Endothelial cell (in vitro differentiated cells): ENCODE measurements around the gene UBE2F. TPM values are rescaled to one million over a fixed set of nuclear protein-coding genes. Genes with fewer than 3 reads are reported as not detected.

Experiments used
- DNase-seq: peaks from one replicate; pipeline ENCODE4 v3.0.0; 2021; ENCODE audit warnings: low spot score
- H3K27ac Mint-ChIP-seq: one replicate; pipeline ENCODE4 v1.8.0; 2021; ENCODE audit warnings: mixed read lengths, inconsistent platforms; ENCODE audit not compliant: unreplicated experiment
- H3K27me3 Mint-ChIP-seq: one replicate; pipeline ENCODE4 v1.8.0; 2021; ENCODE audit warnings: mild to moderate bottlenecking, moderate library complexity, mixed read lengths, inconsistent platforms; ENCODE audit not compliant: unreplicated experiment
- H3K36me3 Mint-ChIP-seq: one replicate; pipeline ENCODE4 v1.8.0; 2021; ENCODE audit warnings: mild to moderate bottlenecking, low read depth, mixed read lengths, inconsistent platforms; ENCODE audit not compliant: unreplicated experiment
- H3K4me1 Mint-ChIP-seq: one replicate; pipeline ENCODE4 v1.8.0; 2021; ENCODE audit warnings: mild to moderate bottlenecking, mixed read lengths, inconsistent platforms; ENCODE audit not compliant: unreplicated experiment
- H3K4me3 Mint-ChIP-seq: one replicate; pipeline ENCODE4 v1.8.0; 2021; ENCODE audit warnings: mild to moderate bottlenecking, mixed read lengths, inconsistent platforms; ENCODE audit not compliant: unreplicated experiment
- H3K9me3 Mint-ChIP-seq: one replicate; pipeline ENCODE4 v1.8.0; 2021; ENCODE audit warnings: mixed read lengths, inconsistent platforms; ENCODE audit not compliant: unreplicated experiment
- total RNA-seq: library from RNA; stranded (reverse); fragmentation: NEBNext Ultra II Directional; extraction: Animal tissue kit (Norgen Biotek cat#: 25700); gene quantifications from one replicate; pipeline ENCODE4 v1.2.1, GENCODE V29; 2021; ENCODE audit not compliant: unreplicated experiment
- TF ChIP-seq, protein P1 (sequence below): fragments of 200-600 bp; sonication (generic); IDR thresholded peaks from one replicate; pipeline ENCODE4 v1.5.0; 2021; ENCODE audit warnings: antibody characterized with exemption; ENCODE audit not compliant: unreplicated experiment

UBE2F gene
- total RNA-seq, 1 donor from 2014 or later, result 107 TPM

DNA sequence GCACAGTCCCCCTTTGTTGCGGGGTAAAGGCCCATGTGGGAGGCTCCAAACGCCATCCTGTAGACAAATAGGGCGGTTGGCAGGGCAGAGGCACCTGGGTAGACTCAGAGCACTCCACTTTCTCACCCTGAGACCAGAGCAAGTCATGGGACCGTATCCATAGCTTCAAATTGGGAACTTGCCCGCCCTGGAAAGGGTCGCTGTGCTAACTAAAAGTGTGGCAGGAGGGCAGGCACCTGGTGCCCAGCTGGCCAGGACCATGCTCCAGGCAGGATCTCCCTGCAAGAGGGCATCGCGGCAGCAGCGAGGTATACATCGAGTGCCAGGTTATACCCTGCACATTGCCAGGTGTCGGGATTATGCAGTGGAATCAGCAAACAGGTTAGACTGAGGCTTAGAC is 73.2 kb downstream of the UBE2F start:
- no peaks in the 10 kb centered on the region for H3K9me3 Mint-ChIP-seq
- TF ChIP-seq, protein P1, sequence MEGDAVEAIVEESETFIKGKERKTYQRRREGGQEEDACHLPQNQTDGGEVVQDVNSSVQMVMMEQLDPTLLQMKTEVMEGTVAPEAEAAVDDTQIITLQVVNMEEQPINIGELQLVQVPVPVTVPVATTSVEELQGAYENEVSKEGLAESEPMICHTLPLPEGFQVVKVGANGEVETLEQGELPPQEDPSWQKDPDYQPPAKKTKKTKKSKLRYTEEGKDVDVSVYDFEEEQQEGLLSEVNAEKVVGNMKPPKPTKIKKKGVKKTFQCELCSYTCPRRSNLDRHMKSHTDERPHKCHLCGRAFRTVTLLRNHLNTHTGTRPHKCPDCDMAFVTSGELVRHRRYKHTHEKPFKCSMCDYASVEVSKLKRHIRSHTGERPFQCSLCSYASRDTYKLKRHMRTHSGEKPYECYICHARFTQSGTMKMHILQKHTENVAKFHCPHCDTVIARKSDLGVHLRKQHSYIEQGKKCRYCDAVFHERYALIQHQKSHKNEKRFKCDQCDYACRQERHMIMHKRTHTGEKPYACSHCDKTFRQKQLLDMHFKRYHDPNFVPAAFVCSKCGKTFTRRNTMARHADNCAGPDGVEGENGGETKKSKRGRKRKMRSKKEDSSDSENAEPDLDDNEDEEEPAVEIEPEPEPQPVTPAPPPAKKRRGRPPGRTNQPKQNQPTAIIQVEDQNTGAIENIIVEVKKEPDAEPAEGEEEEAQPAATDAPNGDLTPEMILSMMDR, result no peak
- H3K27me3 Mint-ChIP-seq, result peaks cover 5% of the 10 kb centered on the region
- no peaks in the 10 kb centered on the region for H3K4me1 Mint-ChIP-seq
- peaks cover 50% of the 10 kb centered on the region for H3K36me3 Mint-ChIP-seq
- no peak for DNase-seq
- H3K27ac Mint-ChIP-seq, result no peak overlapping the region
- H3K4me3 Mint-ChIP-seq, result no peak overlapping the region

DNA sequence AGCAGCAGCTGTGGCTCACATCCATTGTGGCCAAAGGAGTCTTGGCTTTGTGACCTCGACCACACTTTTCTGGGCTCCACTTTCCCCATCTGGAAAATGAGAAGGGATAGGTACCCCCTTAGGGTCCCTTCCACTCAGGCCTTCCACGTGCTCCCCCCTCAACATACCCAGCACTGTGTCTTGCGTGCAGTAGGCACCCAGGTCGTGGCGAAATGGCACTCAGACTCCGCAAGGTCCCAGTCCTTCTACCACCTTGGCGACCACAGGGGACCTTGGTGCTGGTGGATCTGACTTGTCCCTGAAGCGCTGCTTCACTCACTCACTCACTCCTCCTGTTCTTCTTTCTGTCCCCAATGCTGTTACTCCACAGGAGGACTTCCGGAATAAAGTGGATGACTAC is 74.1 kb downstream of the UBE2F start:
- DNase-seq, result no peak
- Mint-ChIP-seq H3K9me3 (no peaks in the 10 kb centered on the region), H3K4me1 (no peaks in the 10 kb centered on the region), H3K4me3 (no peak overlapping the region), H3K27me3 (peaks cover 9% of the 10 kb centered on the region), H3K36me3 (peaks cover 57% of the 10 kb centered on the region), H3K27ac (no peak overlapping the region)
- TF ChIP-seq, protein P1, result no peak

DNA sequence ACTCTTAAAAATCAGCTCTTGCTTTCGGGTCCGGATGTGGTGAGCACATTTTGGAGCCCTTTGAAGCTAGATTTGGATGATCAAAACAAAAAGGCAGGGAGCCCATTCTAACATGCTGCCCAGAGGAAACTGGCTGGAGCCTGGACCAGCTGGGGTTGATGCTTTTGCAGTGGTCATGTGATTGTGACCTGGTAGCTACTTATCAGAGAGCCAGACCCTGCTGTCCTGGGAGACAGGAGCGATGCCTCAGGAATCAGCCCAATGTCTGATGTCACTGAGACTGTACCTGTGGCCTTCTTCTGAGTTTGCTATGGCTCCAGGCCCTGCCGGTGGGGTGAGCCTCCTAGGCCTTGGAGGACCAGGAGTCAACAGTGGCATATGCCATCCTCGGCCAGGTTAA is 75.3 kb downstream of the UBE2F start:
- DNase-seq, result no peak
- H3K27ac Mint-ChIP-seq, result no peak overlapping the region
- TF ChIP-seq, protein P1, result no peak
- H3K9me3 Mint-ChIP-seq, result no peaks in the 10 kb centered on the region
- H3K4me1 Mint-ChIP-seq, result no peaks in the 10 kb centered on the region
- no peak overlapping the region for H3K4me3 Mint-ChIP-seq
- peaks cover 9% of the 10 kb centered on the region for H3K27me3 Mint-ChIP-seq
- H3K36me3 Mint-ChIP-seq, result peaks cover 64% of the 10 kb centered on the region

DNA sequence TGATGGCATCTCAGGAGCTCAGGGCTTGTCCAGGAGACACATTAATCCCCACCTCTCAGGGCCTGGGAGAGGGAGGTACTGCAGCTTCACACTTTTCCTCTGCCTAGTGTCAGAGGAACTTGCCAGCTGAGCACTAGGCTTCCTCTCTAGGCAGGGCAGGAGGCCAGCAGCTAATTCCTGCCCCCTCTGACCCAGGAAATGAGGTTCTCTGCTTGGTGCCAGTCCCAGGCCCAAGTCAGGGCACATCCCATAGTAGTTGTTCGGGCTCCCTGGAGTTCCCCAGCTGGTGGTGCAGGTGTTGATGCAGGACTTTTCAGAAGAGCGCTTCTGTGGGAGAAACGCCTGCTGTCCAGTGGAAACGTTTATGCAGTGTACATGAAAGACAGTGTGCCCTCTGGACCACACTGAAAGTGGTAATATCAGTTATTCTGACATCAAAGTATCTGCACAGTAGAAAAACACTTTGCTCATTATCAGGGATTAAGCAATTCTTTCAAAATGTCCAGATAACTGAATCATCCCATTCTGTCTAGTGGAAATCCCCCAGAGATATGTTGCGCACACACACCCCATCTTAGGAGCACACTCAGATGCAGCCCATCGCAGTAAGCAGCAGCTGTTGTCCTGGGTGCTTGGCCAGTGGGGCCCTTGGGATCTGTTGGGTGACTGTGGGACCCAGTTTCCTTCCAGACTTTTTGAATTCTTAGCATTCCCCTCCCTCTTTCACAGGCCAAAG is 76.2 kb downstream of the UBE2F start:
- peaks cover 9% of the 10 kb centered on the region for H3K27me3 Mint-ChIP-seq
- no peak overlapping the region for H3K27ac Mint-ChIP-seq
- TF ChIP-seq, protein P1, result no peak
- no peaks in the 10 kb centered on the region for H3K9me3 Mint-ChIP-seq
- DNase-seq, result no peak
- peaks cover 62% of the 10 kb centered on the region for H3K36me3 Mint-ChIP-seq
- H3K4me3 Mint-ChIP-seq, result no peak overlapping the region
- no peaks in the 10 kb centered on the region for H3K4me1 Mint-ChIP-seq

DNA sequence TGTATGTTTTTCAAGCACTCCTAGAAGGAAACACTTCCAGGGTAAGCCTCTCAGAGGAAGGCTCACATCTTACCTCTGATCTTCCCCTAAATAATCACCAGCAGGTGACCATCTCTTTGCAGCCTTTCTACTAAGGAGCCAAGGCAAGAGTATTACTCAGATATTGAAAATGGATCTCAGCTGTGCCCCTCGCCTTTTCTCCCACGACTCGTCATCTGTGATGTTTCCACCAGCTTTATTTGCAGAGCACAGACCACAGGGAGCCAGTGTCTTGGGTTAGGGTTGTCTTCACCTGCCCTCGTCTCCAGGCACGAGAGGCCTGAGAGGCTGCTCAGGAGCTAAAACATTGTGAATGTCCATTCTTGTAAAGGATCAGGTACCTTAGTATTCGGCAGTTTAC is 77.0 kb downstream of the UBE2F start:
- TF ChIP-seq, protein P1, result no peak
- Mint-ChIP-seq H3K4me3 (no peak overlapping the region), H3K27me3 (peaks cover 9% of the 10 kb centered on the region), H3K9me3 (no peaks in the 10 kb centered on the region), H3K27ac (no peak overlapping the region), H3K36me3 (peaks cover 57% of the 10 kb centered on the region), H3K4me1 (no peaks in the 10 kb centered on the region)
- no peak for DNase-seq
